ENCODE measurements around the gene HTR4. TPM values are rescaled to one million over a fixed set of nuclear protein-coding genes. Genes with fewer than 3 reads are reported as not detected.

Gene HTR4
- polyA plus RNA-seq, 3 donors, result not detected

DNA sequence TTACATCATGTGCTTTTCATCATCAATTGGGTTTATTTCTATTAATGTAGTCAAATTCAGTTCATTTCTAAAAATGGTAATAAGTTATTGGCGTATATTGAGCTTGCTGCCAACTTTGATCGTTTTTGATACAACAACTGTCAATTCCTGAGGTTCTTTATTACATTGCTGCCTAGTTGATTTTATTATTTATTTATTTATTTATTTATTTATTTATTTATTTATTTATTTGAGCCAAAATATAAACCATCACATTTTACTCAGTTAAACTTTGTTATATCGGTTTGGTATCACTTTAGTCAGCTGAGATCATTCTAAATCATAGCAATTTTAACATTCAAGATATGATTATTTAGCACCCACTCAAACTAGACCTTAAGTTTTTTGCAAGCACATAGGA is 170.6 kb downstream of the HTR4 start:
- TF ChIP-seq, protein P1, sequence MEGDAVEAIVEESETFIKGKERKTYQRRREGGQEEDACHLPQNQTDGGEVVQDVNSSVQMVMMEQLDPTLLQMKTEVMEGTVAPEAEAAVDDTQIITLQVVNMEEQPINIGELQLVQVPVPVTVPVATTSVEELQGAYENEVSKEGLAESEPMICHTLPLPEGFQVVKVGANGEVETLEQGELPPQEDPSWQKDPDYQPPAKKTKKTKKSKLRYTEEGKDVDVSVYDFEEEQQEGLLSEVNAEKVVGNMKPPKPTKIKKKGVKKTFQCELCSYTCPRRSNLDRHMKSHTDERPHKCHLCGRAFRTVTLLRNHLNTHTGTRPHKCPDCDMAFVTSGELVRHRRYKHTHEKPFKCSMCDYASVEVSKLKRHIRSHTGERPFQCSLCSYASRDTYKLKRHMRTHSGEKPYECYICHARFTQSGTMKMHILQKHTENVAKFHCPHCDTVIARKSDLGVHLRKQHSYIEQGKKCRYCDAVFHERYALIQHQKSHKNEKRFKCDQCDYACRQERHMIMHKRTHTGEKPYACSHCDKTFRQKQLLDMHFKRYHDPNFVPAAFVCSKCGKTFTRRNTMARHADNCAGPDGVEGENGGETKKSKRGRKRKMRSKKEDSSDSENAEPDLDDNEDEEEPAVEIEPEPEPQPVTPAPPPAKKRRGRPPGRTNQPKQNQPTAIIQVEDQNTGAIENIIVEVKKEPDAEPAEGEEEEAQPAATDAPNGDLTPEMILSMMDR (IDR thresholded peaks at IDR 0.05), result no peak
- no CpG with 5 or more reads among the region's 3 CpGs for WGBS (ENCODE audit: insufficient coverage)
- Histone ChIP-seq H3K36me3 (replicated peaks in 1 of 2; ENCODE audit: control insufficient read depth in 1 of 2, insufficient read depth in 2 of 2, low read length in 2 of 2) (no peaks in the 10 kb centered on the region), H3K9ac (ENCODE audit: insufficient read depth, low read length, poor library complexity, severe bottlenecking) (no peak overlapping the region), H3K4me3 (replicated peaks in 1 of 3; ENCODE audit: low read depth in 2 of 3, low read length in 3 of 3) (no peak overlapping the region), H2AFZ (ENCODE audit: insufficient read depth, low read depth, low read length, poor library complexity, severe bottlenecking) (no peak overlapping the region), H3K9me3 (replicated peaks in 1 of 2; ENCODE audit: control insufficient read depth in 1 of 2, insufficient read depth in 1 of 2, low read length in 2 of 2) (no peaks in the 10 kb centered on the region), H3K79me2 (ENCODE audit: insufficient read depth, low read length) (no peaks in the 10 kb centered on the region), H3K4me1 (ENCODE audit: control insufficient read depth in 1 of 2, insufficient read depth in 2 of 2, low read length in 2 of 2) (no peaks in the 10 kb centered on the region), H3K27ac (ENCODE audit: low read depth in 1 of 2, low read length in 2 of 2) (no peak overlapping the region), H4K20me1 (ENCODE audit: insufficient read depth, low read length) (no peaks in the 10 kb centered on the region), H3K27me3 (ENCODE audit: control insufficient read depth in 2 of 2, insufficient read depth in 2 of 2, low read length in 2 of 2) (peaks cover 3 to 4% of the 10 kb centered on the region in 2 donors), H3K4me2 (replicated peaks; ENCODE audit: extremely low read depth, low read length, poor library complexity, severe bottlenecking) (no peak overlapping the region)
- peaks cover 0 to 2% (median 0%) of the 10 kb centered on the region in 7 donors for H3K9me3 Mint-ChIP-seq
- intact Hi-C loops (cut with micrococcal nuclease), result no loop called here
- DNase-seq, result no peak
- no peak overlapping the region for H3K4me3 Mint-ChIP-seq
- no peak overlapping the region for H3K27ac Mint-ChIP-seq
- peaks cover 9% of the 10 kb centered on the region for H3K4me1 Mint-ChIP-seq
- no peaks in the 10 kb centered on the region for H3K36me3 Mint-ChIP-seq
- H3K27me3 Mint-ChIP-seq (ENCODE audit: low read depth in 3 of 3), result peaks cover 3 to 7% (median 5%) of the 10 kb centered on the region in 3 donors

DNA sequence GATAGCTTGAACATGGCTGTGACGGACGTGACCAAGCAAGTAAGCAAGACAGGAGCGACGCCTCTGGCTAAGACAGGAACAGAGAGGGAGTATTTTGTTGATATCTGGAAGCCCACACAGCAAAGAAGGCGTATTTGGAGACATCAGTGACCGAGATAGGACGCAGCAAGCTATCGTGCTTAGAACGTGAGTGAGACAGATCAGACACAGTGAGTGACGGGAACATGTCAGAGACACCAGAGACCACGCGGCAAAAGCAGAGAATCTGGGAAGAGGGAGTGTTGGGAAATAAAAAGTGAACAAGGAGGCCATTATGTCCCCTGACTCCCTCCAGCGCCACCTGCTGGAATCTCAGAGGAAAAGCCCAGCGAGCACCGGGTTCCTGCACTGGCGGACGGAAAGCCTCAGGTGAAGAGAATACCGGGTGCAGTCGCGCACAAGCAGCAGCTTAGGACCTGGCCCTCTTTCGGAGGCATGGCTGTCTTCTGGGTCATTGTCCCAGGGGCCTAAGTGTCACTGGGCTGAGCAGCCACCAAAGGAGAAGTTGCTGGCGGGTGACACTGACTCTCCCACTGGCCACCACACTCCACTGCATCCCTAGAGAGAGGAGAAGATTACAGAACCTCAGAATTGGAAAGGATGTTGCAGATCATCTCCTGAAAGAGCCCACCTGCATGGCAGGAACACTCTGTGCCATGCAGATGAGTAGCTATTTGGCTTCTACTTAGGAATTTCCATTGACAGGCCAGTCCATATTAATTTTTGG is 171.4 kb downstream of the HTR4 start:
- H3K4me1 Mint-ChIP-seq, result peaks cover 9% of the 10 kb centered on the region
- H3K27ac Mint-ChIP-seq, result peak overlapping the region in 1 of 7 donors; percentile 51
- Histone ChIP-seq H3K79me2 (ENCODE audit: insufficient read depth, low read length) (no peaks in the 10 kb centered on the region), H3K4me2 (replicated peaks; ENCODE audit: extremely low read depth, low read length, poor library complexity, severe bottlenecking) (peak overlapping the region; percentile 43), H3K9ac (ENCODE audit: insufficient read depth, low read length, poor library complexity, severe bottlenecking) (no peak overlapping the region), H4K20me1 (ENCODE audit: insufficient read depth, low read length) (no peaks in the 10 kb centered on the region), H3K27ac (ENCODE audit: low read depth in 1 of 2, low read length in 2 of 2) (no peak overlapping the region), H2AFZ (ENCODE audit: insufficient read depth, low read depth, low read length, poor library complexity, severe bottlenecking) (peak overlapping the region; percentile 60), H3K4me3 (replicated peaks in 1 of 3; ENCODE audit: low read depth in 2 of 3, low read length in 3 of 3) (no peak overlapping the region), H3K9me3 (replicated peaks in 1 of 2; ENCODE audit: control insufficient read depth in 1 of 2, insufficient read depth in 1 of 2, low read length in 2 of 2) (no peaks in the 10 kb centered on the region), H3K36me3 (replicated peaks in 1 of 2; ENCODE audit: control insufficient read depth in 1 of 2, insufficient read depth in 2 of 2, low read length in 2 of 2) (no peaks in the 10 kb centered on the region), H3K27me3 (ENCODE audit: control insufficient read depth in 2 of 2, insufficient read depth in 2 of 2, low read length in 2 of 2) (peaks cover 3 to 4% of the 10 kb centered on the region in 2 donors), H3K4me1 (ENCODE audit: control insufficient read depth in 1 of 2, insufficient read depth in 2 of 2, low read length in 2 of 2) (no peaks in the 10 kb centered on the region)
- H3K4me3 Mint-ChIP-seq, result peak overlapping the region; percentile 44 to 74
- H3K27me3 Mint-ChIP-seq (ENCODE audit: low read depth in 3 of 3), result peaks cover 7% of the 10 kb centered on the region in 3 donors
- H3K36me3 Mint-ChIP-seq, result no peaks in the 10 kb centered on the region
- 44% methylated on average over 22 of the region's 22 CpGs for WGBS (ENCODE audit: insufficient coverage)
- DNase-seq, result peak; percentile 36 to 57 (median 52)
- peaks cover 0 to 2% (median 0%) of the 10 kb centered on the region in 7 donors for H3K9me3 Mint-ChIP-seq
- TF ChIP-seq, protein P1 (IDR thresholded peaks at IDR 0.05), result peak; percentile 79
- intact Hi-C loops (cut with micrococcal nuclease), result no loop called here
